ENCODE data around the gene CATSPER4. TPM values are rescaled to one million over a fixed set of nuclear protein-coding genes. Genes with fewer than 3 reads are reported as not detected.

Gene CATSPER4
- total and polyA plus RNA-seq, 8 donors, result not detected

Other genes starting within 250 kb of the CATSPER4 start
- 10 to 100 TPM in 3 of 5 donors, 1 to 10 TPM in 1, under 1 TPM in 1; 0.58 to 25.5 (median 14.9) TPM for gene PAFAH2, start 192.5 kb upstream of the CATSPER4 start, total RNA-seq
- gene PAFAH2, start 192.5 kb upstream of the CATSPER4 start, polyA plus RNA-seq, result 10 to 100 TPM in 2 of 3 donors, 1 to 10 TPM in 1; 6.5 to 13.3 (median 12.8) TPM
- 10 to 100 TPM in 1 of 5 donors, under 1 TPM in 1, not detected in 3; 0.18 to 26.3 TPM for gene EXTL1, start 168.8 kb upstream of the CATSPER4 start, total RNA-seq
- gene EXTL1, start 168.8 kb upstream of the CATSPER4 start, polyA plus RNA-seq, result under 1 TPM in 2 of 3 donors, not detected in 1; 0.18 to 0.44 TPM
- 1 to 10 TPM in 1 of 5 donors, not detected in 4; 2.0 TPM for gene SLC30A2, start 144.5 kb upstream of the CATSPER4 start, total RNA-seq
- gene SLC30A2, start 144.5 kb upstream of the CATSPER4 start, polyA plus RNA-seq, result under 1 TPM in 2 of 3 donors, not detected in 1; 0.30 to 0.46 TPM
- under 1 TPM in 1 of 5 donors, not detected in 4; 0.37 TPM for gene TRIM63, start 123.0 kb upstream of the CATSPER4 start, total RNA-seq
- 1 to 10 TPM in 1 of 3 donors, under 1 TPM in 2; 0.40 to 6.0 (median 0.44) TPM for gene TRIM63, start 123.0 kb upstream of the CATSPER4 start, polyA plus RNA-seq
- 10 to 100 TPM in 3 of 5 donors, 1 to 10 TPM in 2; 1.8 to 33.8 (median 11.0) TPM for gene PDIK1L, start 78.8 kb upstream of the CATSPER4 start, total RNA-seq
- 1 to 10 TPM; 2.6 to 4.1 (median 2.9) TPM for gene PDIK1L, start 78.8 kb upstream of the CATSPER4 start, polyA plus RNA-seq
- gene FAM110D, start 31.5 kb upstream of the CATSPER4 start, total RNA-seq, result 10 to 100 TPM in 1 of 5 donors, 1 to 10 TPM in 1, not detected in 3; 1.3 to 15.6 TPM
- gene FAM110D, start 31.5 kb upstream of the CATSPER4 start, polyA plus RNA-seq, result 1 to 10 TPM in 2 of 3 donors, under 1 TPM in 1; 1.00 to 2.7 (median 1.4) TPM
- not detected for gene C1orf232, start 21.6 kb upstream of the CATSPER4 start, total RNA-seq
- gene C1orf232, start 21.6 kb upstream of the CATSPER4 start, polyA plus RNA-seq, result not detected
- gene ZNF593, start 20.7 kb upstream of the CATSPER4 start, total RNA-seq, result 10 to 100 TPM in 4 of 5 donors, not detected in 1; 10.6 to 74.1 (median 39.3) TPM
- 100 to 1,000 TPM; 101 to 138 (median 133) TPM for gene ZNF593, start 20.7 kb upstream of the CATSPER4 start, polyA plus RNA-seq
- not detected for gene ZNF593OS, start 18.8 kb upstream of the CATSPER4 start, total RNA-seq
- gene ZNF593OS, start 18.8 kb upstream of the CATSPER4 start, polyA plus RNA-seq, result under 1 TPM in 2 of 3 donors, not detected in 1; 0.30 to 0.76 TPM
- gene CNKSR1, start 13.1 kb upstream of the CATSPER4 start, total RNA-seq, result 10 to 100 TPM; 13.6 to 70.3 (median 27.7) TPM
- gene CNKSR1, start 13.1 kb upstream of the CATSPER4 start, polyA plus RNA-seq, result 10 to 100 TPM; 10.4 to 23.0 (median 13.3) TPM
- gene CEP85, start 43.6 kb downstream of the CATSPER4 start, total RNA-seq, result 10 to 100 TPM in 3 of 5 donors, 1 to 10 TPM in 1, under 1 TPM in 1; 0.58 to 21.0 (median 10.3) TPM
- gene CEP85, start 43.6 kb downstream of the CATSPER4 start, polyA plus RNA-seq, result 1 to 10 TPM; 2.1 to 5.3 (median 2.7) TPM
- gene SH3BGRL3, start 89.5 kb downstream of the CATSPER4 start, total RNA-seq, result 100 to 1,000 TPM in 1 of 5 donors, 10 to 100 TPM in 3, 1 to 10 TPM in 1; 7.2 to 102 (median 29.5) TPM
- gene SH3BGRL3, start 89.5 kb downstream of the CATSPER4 start, polyA plus RNA-seq, result 100 to 1,000 TPM; 142 to 267 (median 227) TPM
- gene UBXN11, start 116.0 kb downstream of the CATSPER4 start, total RNA-seq, result 10 to 100 TPM in 3 of 5 donors, 1 to 10 TPM in 2; 7.3 to 12.9 (median 12.2) TPM
- 10 to 100 TPM; 14.4 to 26.3 (median 19.3) TPM for gene UBXN11, start 116.0 kb downstream of the CATSPER4 start, polyA plus RNA-seq
- gene CD52, start 127.4 kb downstream of the CATSPER4 start, total RNA-seq, result 10 to 100 TPM in 2 of 5 donors, 1 to 10 TPM in 1, not detected in 2; 5.1 to 15.2 (median 10.7) TPM
- gene CD52, start 127.4 kb downstream of the CATSPER4 start, polyA plus RNA-seq, result 10 to 100 TPM; 27.3 to 68.2 (median 48.7) TPM
- gene CRYBG2, start 163.5 kb downstream of the CATSPER4 start, total RNA-seq, result 10 to 100 TPM in 1 of 5 donors, 1 to 10 TPM in 3, under 1 TPM in 1; 0.92 to 12.7 (median 2.3) TPM
- gene CRYBG2, start 163.5 kb downstream of the CATSPER4 start, polyA plus RNA-seq, result 10 to 100 TPM in 1 of 3 donors, 1 to 10 TPM in 1, under 1 TPM in 1; 0.15 to 66.8 (median 4.0) TPM
- 1 to 10 TPM in 1 of 5 donors, not detected in 4; 3.6 TPM for gene ZNF683, start 182.1 kb downstream of the CATSPER4 start, total RNA-seq
- 1 to 10 TPM in 1 of 3 donors, under 1 TPM in 2; 0.25 to 1.5 (median 0.28) TPM for gene ZNF683, start 182.1 kb downstream of the CATSPER4 start, polyA plus RNA-seq
- gene LIN28A, start 220.2 kb downstream of the CATSPER4 start, total RNA-seq, result not detected
- gene LIN28A, start 220.2 kb downstream of the CATSPER4 start, polyA plus RNA-seq, result not detected
- 10 to 100 TPM; 32.1 to 63.6 (median 48.1) TPM for gene DHDDS, start 241.7 kb downstream of the CATSPER4 start, total RNA-seq
- 10 to 100 TPM; 15.3 to 41.4 (median 20.8) TPM for gene DHDDS, start 241.7 kb downstream of the CATSPER4 start, polyA plus RNA-seq